Effector CD4-positive, alpha-beta T cell (primary cell): ENCODE measurements around the gene CYB561A3.
A peak's percentile ranks its signal among the peaks of the same experiment; 100 is the strongest.

Experiments
- DNase-seq: peaks from one replicate; pipeline ENCODE4 v3.0.0-alpha.2; 2020

The CYB561A3 gene

GRCh38 chr11:61343792-61344745 lies 17.6 kb downstream of the CYB561A3 start:
- no peak for DNase-seq

DNA sequence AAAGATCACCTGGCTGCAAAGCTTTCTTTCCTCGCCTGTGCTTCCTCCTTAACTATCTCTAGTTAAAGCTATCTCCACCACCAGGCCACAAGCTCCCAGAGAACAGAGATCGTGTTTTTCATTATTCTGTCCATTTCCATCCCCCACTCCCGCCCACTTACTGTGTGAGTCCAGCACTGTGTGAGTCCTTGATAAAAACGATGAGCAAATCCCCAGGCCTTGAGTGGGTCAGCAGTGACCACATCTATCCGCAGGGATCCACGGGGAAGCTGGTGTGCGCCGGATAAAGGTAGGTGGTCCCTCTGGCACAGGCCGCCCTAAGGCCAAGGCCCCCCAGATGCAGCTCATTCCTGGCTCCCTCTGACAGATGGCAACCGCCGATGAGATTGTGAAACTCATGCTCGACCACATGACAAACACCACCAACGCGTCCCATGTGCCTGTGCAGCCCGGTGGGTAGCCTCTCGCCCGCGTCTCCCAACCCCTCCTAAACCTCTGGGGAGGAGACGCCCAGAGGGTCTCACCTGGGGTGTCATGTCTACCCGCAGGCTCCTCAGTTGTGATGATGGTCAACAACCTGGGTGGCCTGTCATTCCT lies 19.4 kb downstream of the CYB561A3 start:
- no peak for DNase-seq

DNA sequence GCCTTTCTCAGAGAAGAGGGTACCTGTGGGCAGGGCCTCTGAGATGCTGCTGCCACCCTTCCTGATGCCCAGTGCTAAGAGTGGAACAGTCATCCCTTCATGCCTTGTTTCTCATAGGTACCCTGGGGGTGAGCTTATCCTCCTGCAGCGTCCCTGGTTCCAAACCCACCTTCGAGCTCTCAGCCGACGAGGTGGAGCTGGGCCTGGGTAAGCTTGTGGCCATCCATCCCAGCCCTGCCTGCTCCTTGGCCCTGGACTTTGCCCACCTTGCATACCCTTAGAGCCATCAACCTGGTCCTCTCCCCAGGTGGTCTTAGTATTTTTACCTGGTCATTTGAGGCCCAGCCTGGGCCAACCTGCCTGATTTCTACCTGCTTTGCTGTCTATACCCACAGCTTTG lies 20.0 kb downstream of the CYB561A3 start:
- DNase-seq, result no peak

DNA sequence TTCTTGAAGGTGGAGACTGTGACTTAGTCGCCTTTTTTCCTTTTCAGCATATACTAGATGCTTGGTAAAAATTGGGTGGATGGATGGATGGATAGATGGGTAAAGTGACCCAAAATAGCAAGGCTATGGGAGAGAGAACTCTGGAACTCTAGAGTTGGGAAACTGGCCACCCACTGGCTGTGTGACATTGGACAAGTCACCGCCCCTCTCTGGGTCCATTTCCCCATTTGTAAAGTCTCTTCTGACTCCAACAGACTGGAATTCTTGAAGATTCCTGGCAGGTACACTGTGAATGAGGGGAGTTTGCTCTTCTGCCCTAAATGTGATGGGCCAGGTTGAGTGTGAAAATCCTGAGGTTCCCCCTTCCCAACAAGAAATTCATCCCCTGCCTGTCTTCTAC lies 20.7 kb downstream of the CYB561A3 start:
- no peak for DNase-seq

DNA sequence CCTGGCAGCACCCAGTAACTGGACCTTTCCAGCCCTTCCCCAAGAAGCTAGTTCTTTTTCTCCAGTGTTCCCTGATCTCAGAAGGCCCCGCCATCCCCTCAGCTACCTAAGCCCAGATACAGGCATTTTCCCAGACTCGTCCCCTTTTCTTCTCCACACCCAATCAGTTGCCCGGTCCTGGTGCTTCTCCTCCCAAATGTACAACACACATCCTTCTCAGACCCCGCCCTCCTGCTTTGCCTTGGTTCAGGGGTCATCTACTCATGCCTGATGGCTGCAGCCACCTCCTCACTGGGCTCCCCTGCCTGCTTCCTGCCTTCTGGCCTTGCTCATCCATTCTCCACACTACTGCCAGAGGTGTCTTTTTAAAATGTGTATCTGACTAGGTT lies 22.2 kb downstream of the CYB561A3 start:
- DNase-seq, result no peak

DNA sequence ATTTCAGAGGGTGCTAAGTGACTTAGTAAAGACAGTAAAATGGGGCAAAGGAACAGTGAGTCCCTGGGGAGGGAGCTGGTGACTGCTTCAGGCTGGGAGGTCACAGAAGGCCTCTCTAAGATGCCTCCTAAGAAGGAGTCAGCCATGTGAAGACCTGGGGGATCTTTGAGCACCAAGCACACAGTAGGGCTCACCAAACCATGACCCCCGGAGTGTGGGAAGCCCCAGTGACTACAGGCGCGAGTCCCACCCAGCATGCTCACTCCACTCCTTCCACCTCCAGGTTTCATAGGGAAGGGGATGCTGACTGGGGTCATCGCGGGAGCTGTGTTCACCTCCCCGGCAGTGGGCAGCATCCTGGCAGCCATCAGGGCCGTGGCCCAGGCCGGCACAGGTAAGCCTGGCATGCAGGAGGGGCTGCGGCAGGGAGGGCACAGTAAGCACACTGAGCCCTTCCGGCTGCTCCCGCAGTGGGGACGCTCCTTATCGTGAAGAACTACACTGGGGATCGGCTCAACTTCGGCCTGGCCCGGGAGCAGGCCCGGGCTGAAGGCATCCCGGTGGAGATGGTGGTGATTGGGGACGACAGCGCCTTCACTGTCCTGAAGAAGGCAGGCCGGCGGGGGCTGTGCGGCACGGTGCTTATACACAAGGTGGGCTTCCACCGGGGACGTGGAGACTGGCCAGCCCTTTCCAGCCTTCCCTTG lies 22.7 kb downstream of the CYB561A3 start:
- DNase-seq, result no peak

DNA sequence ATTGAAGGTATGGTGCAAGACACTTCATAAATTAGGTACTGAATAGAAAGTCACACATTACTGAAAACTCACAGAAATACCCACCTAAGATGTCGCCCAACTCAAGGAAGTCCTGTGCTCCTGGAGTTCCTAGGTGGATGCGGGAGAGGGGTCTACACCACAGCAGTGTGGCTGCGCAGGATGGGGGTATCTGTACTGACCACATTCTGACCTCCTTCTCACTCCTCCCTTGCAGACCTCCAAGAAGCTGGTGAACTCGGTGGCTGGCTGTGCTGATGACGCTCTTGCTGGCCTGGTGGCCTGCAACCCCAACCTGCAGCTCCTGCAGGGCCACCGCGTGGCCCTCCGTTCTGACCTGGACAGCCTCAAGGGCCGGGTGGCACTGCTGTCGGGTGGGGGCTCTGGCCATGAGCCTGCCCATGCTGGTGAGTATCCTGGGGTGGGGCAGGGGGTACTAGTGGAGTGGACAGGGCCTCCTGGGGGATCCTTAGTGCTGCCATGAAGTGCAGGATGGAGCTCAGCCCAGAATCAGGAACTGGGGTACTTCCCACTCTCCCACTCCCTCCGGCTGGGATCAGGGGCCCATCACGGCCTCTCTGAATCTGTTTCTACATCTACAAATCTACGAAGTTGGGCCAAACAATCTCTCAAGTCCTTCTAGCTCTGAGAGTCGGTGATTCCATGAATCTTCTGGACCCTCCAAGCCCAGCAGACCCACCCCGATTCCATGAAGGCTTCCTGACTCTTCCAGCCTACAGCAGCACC lies 23.8 kb downstream of the CYB561A3 start:
- no peak for DNase-seq

- peak; percentile 76 for DNase-seq
Observed at GRCh38 chr11:61336171-61336935, 25.3 kb downstream of the CYB561A3 start.

GRCh38 chr11:61335355-61335710 lies 26.3 kb downstream of the CYB561A3 start:
- DNase-seq, result no peak

DNA sequence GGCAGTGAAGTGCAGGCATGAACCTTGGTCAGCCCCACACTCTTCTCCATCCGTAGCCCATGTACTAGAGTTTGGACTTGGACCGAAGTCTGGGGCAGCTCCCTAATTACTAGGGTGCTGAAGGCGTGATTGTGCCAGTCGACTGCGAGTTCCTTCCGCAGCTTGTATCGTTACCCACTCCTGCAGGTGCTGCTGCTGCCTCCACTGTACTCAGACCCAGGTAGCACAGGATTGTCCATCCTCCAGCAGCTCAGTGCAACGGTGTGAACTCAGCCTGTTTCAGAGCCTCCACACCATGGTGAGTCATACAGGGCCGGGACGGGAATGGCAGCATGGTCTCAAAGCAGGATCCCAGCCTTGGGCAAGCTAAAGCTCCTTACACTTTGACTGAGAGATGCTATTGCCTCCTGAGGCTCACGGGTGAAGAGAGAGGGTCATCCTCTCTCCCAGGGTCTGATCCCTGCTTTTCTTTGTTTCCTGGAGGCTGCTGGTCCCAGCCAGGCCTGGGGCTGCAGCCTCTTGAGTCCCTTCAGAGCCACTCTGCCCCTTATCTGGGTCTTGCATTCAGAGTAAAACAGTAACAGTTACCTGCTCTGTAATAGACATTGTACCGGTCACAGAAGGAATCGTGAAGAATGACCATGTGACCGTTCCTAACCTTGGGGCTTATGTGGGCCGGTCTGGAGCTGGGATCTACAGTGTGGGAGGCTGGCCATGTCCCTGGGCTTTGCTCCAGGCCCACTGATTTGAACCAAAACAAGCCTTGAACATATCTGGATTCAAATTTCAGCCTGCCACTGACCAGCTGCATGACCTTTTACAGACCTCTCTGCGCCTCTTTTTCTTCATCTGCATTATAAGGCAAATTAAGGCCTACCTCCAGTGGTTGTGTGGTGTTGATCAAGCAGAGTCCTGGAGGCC lies 27.0 kb downstream of the CYB561A3 start:
- DNase-seq, result no peak

- DNase-seq, result no peak
Observed at GRCh38 chr11:61333550-61334433, 27.9 kb downstream of the CYB561A3 start.

GRCh38 chr11:61332797-61333549 lies 28.7 kb downstream of the CYB561A3 start, which contains the start of the genes DDB1 and TKFC:
DDB1 (minus strand) TSS chr11:61333105; CDS start chr11:61332968, 137 bp downstream.
TKFC (plus strand) TSS chr11:61333228; CDS start chr11:61334729, 1,501 bp downstream.
- DNase-seq, result peak; percentile 97

GRCh38 chr11:61332281-61332796 lies 29.3 kb downstream of the CYB561A3 start:
- DNase-seq, result no peak

DNA sequence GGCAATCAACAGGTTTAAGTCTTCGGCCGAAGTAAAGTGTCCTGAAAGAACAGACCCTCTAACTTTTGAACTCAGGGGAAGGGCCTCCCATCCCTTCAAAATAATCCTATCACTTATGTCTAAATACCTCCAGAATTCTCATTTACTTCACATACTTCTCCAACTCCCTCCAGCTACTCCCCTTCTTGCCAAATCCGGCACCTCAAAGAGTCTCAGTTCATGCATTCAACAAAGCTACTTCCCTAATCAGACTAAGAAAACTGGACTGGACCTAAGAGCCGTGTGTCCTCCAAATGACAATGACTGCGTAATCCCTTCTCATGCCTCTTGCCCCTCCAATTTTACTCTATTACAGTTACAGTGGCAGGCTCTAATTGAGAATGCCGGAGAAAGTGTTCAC lies 30.0 kb downstream of the CYB561A3 start:
- no peak for DNase-seq

GRCh38 chr11:61329871-61330270 lies 31.8 kb downstream of the CYB561A3 start:
- DNase-seq, result no peak

- DNase-seq, result no peak
Observed at GRCh38 chr11:61328351-61328750, 33.3 kb downstream of the CYB561A3 start.

- no peak for DNase-seq
Observed at GRCh38 chr11:61327669-61328071, 34.0 kb downstream of the CYB561A3 start.

DNA sequence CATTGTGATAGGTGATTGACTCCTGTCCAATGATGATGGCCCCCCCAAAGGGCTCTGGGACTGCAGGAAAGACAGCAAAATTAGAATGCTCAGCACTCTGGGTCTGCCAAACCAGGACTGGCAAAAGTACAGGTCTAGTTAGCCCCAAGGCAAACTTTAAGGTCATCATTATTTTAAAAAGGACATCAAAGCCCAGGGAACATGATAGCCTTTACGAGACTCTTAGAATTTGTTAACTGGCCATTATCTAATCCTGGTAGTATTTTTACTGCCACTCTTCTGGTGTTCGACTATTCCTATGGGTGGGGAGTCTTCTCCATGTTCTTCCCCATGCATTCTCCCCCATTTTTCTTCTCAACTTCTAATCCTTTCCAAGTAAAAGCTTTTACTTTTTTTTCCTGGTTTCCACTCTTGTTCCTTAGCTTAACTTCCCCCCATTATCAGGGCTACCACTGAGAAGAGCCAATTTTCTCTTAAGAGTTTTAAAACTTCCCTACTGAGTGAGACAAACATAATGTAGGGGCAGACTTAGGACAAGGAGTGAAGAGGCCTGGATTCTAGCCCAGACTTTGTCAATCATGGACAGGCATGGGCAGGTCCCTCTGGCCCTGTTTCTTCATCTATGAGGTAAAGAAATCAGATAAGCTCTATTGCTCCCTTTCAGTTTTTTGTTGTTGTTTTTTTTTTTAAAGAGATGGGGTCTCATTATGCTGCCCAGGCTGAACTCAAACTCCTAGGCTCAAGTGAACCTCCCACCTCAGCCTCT lies 35.9 kb downstream of the CYB561A3 start:
- no peak for DNase-seq
